Adrenal gland (tissue), 5 donors: ENCODE results near the gene PRSS21.

ENCODE experiments used
- POLR2A ChIP-seq, 2 donors: fragments of 450-650 bp; IDR thresholded peaks; one replicate each; pipeline ENCODE4 v1.6.1; 2017; ENCODE audit warnings: antibody characterized with exemption in 2 of 2, mild to moderate bottlenecking in 2 of 2, moderate library complexity in 1 of 2
- TF ChIP-seq, protein P1 (sequence below), 6 experiments: fragments of 450-650 bp in 4 of 6; fragments of 200-600 bp in 2 of 6; sonication (generic) in 1 of 6; IDR thresholded peaks; 1 replicate in 5 of 6; 2 replicates in 1 of 6; pipeline versions ENCODE4 v1.5.1 to v1.8.0; 2016 to 2021; ENCODE audit warnings: antibody characterized with exemption in 6 of 6, mild to moderate bottlenecking in 2 of 6, moderate library complexity in 1 of 6
- donor health status: DM: no; HTN: no; CAD: no.

DNA sequence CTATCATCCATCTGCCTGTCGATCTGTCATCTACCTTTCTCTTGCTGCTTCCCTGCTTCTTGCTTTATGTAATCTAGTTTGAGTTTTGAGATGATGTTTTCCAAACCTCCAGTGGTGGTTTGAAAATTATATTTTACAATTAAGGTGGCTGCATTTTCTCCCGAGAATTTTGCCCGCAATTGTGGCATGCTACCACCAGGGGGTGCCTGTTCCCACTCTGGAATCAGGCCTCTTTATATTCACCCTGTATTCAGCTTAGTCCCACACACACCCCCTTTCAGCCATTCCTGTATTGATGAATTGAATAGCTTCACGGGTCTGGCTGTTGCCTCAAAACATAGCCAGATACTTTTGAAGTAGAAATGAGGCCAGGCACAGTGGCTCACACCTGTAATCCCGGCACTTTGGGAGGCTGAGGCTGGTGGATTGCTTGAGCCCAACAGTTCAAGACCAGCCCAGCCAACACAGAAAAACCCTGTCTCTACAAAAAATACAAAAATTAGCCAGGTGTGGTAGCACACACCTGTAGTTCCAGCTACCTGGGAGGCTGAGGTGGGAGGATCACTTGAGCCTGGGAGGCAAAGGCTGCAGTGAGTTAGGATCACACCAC, 37.8 kb downstream of the PRSS21 start:
- TF ChIP-seq, protein P1, sequence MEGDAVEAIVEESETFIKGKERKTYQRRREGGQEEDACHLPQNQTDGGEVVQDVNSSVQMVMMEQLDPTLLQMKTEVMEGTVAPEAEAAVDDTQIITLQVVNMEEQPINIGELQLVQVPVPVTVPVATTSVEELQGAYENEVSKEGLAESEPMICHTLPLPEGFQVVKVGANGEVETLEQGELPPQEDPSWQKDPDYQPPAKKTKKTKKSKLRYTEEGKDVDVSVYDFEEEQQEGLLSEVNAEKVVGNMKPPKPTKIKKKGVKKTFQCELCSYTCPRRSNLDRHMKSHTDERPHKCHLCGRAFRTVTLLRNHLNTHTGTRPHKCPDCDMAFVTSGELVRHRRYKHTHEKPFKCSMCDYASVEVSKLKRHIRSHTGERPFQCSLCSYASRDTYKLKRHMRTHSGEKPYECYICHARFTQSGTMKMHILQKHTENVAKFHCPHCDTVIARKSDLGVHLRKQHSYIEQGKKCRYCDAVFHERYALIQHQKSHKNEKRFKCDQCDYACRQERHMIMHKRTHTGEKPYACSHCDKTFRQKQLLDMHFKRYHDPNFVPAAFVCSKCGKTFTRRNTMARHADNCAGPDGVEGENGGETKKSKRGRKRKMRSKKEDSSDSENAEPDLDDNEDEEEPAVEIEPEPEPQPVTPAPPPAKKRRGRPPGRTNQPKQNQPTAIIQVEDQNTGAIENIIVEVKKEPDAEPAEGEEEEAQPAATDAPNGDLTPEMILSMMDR (IDR thresholded peaks at IDR 0.05) = peak in 3 of 6 experiments; percentile 3 to 33 (median 11)
- no peak for TF ChIP-seq POLR2A (IDR thresholded peaks at IDR 0.05)
